Stimulated activated naive CD8-positive, alpha-beta T cell treated with anti-CD3 and anti-CD28 coated beads, Interleukin-15, Interleukin-2, amounts not matched to agents 100 U/mL and 50 U/mL, for 24 hours (primary cell): ENCODE measurements around the gene LAMC3.
A peak's percentile ranks its signal among the peaks of the same experiment; 100 is the strongest.

ENCODE experiments used
- ATAC-seq: fragments of 150-1000 bp; cut with Tn5 transposase; one replicate; pipeline ENCODE4 v1.10.0; 2021
- DNase-seq: peaks from one replicate; pipeline ENCODE4 v3.0.0; 2021

Gene LAMC3

DNA sequence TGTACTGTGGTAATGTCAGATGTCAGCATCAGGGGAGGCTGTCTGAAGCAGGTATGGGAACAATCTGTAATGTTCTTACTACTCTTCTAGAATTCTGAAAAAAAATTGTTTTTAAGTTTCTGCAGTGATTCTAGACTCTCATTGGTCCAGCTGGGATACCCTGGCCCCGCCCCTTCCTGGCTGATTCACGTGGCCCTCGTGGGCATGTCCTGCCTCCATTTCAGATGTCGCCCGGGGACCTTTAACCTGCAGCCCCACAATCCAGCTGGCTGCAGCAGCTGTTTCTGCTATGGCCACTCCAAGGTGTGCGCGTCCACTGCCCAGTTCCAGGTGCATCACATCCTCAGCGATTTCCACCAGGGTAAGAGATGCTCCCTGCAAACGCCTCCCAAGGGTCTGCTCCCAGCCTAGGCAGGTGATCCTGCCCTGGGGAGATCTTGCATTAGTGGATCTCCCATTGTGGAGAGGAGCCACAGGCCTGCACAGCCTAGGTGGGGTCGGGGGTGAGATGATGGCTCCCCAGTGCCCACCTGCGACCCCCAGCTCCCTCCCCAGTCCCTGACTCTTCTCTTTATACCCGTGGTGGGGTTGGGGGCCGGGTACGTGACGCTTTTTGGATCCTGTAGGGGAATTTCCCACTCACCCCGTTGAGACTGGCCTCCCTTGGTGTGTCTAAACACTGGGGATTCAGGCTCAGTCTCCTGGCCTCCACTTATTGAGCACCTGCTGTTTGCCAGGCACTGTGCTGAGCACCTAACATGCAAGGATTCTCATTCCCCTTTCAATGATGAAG, 36.5 kb downstream of the LAMC3 start:
- peak; percentile 47 for DNase-seq

GRCh38 chr9:131046093-131046380, 37.1 kb downstream of the LAMC3 start:
- no peak for ATAC-seq
- no peak for DNase-seq

More for the DNA sequence above, 36.5 kb downstream of the LAMC3 start:
- no peak for ATAC-seq

DNA sequence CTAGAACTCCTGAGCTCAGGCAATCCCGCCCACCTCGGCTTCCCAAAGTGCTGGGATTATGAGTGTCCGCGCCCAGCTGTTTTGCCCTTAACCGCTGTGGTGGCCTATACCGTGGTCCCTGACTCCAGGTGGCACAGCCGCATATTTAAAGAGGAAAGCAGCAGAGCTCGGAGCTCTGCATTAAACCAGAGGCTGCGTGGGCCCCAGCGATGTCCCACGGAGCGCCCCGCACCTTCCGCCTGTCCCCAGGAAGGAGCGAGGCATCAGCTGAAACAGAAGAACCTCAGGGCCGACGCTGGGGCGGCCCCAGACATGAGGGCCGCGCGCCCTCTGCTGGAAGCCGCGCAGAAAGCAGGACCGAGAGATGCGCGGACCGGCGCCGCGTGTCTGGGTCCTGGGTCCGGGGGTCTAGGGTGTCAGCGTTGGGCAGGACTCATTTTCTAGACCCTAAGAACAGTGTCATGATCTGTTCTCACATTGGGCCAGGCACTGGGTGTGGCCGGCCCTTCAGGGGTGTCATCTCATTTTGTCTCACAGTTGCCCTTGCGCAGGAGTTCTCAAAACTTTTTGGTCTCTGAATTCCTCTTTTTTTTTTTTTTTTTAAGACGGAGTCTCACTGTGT, 37.7 kb downstream of the LAMC3 start:
- DNase-seq (peak; percentile 82), ATAC-seq (peak; percentile 89)

DNA sequence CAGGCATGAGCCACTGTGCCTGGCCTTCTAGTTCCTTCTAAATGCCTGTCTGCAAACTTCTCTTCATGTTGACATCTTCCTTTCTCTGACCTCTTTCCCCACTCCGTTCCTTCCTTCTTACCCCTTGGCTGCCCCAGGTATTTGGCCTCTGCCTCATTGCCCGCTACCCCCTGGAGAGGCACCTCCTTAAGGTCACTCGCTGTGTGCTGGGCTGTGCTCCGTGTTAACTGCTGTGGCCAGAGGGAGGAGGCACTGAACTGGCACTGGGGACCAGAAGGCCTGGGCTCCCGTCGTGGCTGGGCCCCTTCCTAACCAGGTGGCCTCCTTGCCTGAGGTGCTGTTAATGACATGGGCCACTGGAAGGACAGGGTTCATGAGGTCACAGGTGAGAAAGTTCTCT, 39.4 kb downstream of the LAMC3 start:
- ATAC-seq (no peak), DNase-seq (no peak)

- ATAC-seq = no peak
- DNase-seq = no peak
Measured at GRCh38 chr9:131048820-131049219, 39.8 kb downstream of the LAMC3 start.

- ATAC-seq (no peak), DNase-seq (no peak)
Measured at GRCh38 chr9:131049829-131050715, 41.1 kb downstream of the LAMC3 start.

- no peak for ATAC-seq
- no peak for DNase-seq
Measured at GRCh38 chr9:131050831-131051230, 41.9 kb downstream of the LAMC3 start.

- no peak for ATAC-seq
- DNase-seq = no peak
Measured at GRCh38 chr9:131051592-131052517, 42.9 kb downstream of the LAMC3 start.

DNA sequence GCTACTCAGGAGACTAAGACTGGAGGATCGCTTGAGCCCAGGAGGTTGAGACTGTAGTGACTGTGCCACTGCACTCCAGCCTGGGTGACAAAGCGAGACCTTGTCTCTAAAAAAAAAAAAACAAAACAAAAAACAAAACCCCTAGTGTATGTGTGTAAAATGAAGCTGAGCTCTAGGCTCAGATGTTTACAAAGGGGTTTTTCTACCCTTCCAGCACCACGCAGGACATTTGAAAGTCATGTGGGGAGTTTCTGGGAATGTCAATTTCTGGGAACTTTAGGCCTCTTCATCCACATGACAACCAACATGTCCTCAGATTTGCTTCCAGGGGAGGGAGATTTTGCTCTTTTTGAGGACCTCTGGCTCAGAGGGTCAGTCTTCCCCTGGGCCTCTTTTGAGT, 44.9 kb downstream of the LAMC3 start:
- ATAC-seq = no peak

GRCh38 chr9:131056781-131057506, 48.0 kb downstream of the LAMC3 start:
- ATAC-seq = no peak
- no peak for DNase-seq

More for the DNA sequence above, 44.9 kb downstream of the LAMC3 start:
- DNase-seq = no peak

- DNase-seq (no peak), ATAC-seq (no peak)
Measured at GRCh38 chr9:131060900-131061630, 52.1 kb downstream of the LAMC3 start.

DNA sequence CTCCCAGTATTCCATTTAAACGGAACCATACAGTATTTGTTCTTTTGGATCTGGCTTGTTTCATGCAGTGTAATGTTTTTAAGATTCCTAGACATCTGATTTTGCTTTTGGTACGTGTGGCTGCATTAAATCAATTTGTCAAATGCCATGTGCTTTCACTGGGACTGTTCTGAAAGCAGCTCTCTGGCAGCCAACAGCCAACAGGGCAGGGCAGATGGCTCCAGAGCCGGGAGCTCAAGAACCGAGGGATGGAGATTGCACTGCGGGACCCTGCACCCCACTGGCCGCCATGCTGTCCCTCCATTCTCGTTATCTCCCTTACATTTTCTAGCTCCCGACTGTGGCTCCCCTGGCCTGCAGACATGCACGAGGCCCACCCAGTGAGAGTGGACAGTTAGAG, 54.0 kb downstream of the LAMC3 start:
- ATAC-seq (no peak), DNase-seq (no peak)

DNA sequence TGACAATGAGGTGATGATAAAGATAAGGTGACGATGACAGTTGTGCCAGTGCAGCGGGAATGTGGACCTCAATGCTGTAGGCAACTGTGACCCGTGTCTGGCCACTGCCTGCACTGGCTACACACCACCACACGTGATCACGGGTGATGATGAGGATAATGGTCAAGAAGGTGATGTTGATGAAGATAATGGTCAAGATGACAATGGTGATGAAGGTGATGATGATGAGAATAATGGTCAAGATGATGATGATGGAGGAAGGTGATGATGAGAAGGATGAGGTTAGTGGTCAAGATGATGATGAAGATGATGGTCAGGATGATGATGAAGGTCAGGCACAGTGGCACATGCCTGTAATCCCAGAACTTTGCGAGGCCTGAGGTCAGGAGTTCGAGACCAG, 56.6 kb downstream of the LAMC3 start:
- no peak for ATAC-seq

GRCh38 chr9:131067625-131068024, 58.7 kb downstream of the LAMC3 start:
- no peak for ATAC-seq
- no peak for DNase-seq

More for the DNA sequence above, 56.6 kb downstream of the LAMC3 start:
- no peak for DNase-seq

DNA sequence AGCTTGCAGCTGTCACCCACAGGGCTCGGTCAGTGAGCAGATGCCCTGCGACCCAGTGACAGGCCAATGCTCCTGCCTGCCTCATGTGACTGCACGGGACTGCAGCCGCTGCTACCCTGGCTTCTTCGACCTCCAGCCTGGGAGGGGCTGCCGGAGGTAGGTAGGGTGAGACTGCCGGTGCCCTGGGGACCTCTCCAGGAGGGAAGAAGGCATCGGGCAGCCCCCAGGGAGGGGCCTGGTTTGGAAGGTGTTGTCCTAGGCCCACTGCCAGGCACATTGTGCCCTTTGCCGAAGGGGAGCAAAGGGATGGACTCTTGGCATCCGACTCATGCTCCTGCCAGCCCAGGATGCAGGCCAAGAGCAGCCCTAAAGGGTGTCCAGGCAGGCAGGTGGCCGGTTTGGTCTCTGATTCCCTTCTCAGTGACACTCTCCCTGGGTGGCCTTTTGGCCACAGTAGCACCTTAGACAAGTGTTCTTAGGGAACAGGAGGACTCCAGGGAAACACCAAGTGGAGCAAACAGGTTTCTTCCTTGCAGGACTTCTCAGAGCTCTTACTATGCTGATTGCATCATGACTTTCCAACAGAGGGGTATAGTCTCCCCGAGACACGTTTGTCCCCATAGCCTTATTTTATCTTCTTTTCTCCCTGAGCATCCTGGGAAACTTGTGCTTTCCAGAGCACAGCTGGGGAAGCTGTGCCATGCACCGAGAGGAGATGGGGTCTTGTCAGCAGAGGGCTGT, 59.3 kb downstream of the LAMC3 start:
- ATAC-seq = no peak
- no peak for DNase-seq

DNA sequence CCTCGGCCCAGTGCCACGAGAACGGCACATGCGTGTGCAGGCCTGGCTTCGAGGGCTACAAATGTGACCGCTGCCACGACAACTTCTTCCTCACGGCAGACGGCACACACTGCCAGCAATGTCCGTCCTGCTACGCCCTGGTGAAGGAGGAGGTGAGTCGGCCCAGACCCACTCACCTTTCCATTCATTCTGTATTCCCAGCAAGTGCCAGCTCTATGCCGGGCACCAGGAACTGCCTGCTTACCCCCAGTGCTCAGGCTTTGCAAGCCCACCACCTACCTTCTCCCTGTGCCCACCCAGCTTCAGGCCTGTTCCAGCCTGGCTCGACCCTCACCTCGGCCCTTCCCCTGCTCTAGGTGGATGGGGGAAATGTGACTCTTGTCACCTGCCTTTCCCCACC, 60.7 kb downstream of the LAMC3 start:
- DNase-seq = no peak

DNA sequence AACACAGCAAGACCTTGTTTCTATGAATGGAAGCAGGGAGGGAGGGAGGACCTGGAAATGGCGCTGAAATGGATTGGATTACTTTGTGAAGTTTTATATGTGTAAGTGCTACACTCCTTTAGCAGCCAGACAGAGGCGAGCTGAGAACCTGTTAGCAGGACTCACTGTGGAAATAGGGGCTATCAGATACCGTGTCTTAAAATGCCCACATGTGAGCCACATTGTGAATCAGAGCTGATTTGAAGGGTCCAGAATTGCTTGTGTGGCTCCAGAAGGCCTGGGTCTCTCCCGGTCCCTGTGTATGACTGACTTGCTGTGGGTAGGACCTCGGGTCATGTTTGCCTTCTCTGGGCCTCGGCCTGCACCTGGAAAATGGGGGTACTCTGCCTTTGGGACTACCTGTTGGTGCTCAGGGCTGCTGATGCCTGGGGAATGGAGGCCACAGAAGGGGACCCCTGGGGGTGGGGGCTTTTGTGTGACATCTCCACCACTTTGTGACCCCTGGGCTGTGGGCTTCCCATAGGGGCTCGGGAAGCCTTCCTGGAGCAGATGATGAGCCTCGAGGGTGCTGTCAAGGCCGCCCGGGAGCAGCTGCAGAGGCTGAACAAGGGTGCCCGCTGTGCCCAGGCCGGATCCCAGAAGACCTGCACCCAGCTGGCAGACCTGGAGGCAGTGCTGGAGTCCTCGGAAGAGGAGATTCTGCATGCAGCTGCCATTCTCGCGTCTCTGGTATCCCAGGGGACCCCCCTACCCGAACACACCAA, 63.3 kb downstream of the LAMC3 start:
- ATAC-seq (no peak), DNase-seq (no peak)

More for the DNA sequence above, 60.7 kb downstream of the LAMC3 start:
- no peak for ATAC-seq

DNA sequence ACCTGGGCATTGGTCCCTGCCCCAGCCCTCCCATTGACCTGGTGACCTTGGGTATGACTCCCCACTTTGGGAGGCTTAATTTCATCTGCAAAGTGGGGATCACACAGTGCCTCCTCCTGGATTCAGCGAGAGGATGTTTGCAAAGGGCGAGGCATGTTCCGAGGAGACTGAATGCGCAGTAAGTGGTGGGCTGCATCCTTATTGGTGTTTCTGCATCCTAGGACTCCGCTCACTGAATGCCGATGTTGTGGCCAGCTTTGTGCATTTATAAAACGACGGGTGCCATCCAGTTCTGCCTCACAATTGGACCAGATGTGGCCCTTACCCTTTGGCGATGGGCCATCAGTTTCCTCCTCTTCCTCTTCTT, 63.9 kb downstream of the LAMC3 start:
- DNase-seq (no peak), ATAC-seq (no peak)
